GM15510 (cell line): Measurements from ENCODE around the gene RNF181.

Source experiments
- POLR2A ChIP-seq: IDR thresholded peaks from 3 replicates; pipeline ENCODE4 v1.6.1; 2011; ENCODE audit warnings: borderline replicate concordance; ENCODE audit not compliant: insufficient read length; ENCODE audit errors: extremely low read depth

The RNF181 gene

DNA sequence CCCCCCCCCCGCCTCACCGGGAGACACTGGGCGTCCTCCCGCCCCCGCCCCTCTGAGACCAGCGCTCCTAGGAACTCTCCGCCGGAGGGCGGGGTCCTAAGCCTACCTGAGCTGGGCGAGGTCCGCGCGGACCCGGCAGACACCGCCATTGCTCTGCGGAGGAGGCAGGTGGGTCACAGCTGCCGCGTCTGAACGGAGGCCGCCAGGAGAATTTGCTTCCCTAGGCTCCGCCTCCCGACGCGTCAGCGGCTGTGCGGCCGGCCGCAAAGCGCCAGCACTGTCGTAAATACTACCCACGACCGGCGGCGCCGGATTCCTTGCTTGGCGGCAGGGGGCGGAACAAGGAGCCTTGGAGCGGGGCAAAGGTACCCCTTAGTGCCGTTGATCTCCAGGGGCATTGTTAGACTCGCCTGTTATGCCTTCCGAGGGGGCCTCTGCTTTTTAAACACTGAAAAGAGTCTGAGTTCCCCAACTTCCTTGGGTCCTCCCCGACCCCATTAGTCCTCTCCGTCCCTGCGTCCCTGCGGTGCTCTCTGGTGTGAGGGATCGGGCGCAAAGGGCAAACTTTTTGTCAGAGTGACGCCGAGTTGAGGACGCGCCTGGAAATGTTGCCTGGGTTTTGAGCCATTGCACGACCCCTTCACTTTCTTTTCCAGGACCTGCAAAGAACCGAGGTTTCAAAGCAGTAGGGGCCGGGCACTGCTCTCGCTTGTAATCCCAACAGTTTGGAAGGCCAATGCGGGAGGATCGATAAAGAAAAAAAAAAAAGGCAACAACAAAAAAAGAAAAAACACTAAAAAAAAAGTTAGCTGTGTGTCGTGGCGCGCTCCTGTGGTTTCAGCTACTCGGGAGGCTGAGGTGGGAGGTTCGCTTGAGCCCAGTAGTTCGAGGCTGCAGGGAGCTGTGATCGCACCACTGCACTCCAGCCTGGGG lies 34.0 kb upstream of the RNF181 start, which contains the start of gene GGCX:
GGCX (minus strand) TSS at position 214 of the 933 bp plus-strand sequence; CDS start at position 149, 65 bp downstream.
- TF ChIP-seq POLR2A: peak; percentile 97

DNA sequence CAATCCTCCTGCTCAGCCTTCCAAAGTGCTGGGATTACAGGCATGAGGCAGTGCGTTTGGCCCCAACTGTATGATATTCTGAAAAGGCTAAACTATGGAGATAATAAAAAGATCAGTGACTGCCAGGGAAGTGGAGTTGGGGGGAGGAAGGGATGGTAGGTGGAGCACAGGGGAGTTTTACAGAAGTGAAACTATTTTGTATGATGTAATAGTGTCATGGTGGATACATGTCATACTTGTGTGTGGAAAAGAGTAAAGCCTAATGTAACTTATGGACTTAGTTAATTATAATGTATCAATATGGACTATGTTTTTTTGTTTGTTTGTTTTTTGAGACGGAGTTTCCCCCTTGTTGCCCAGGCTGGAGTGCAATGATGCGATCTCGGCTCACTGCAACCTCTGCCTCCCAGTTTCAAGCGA lies 31.4 kb upstream of the RNF181 start:
- TF ChIP-seq POLR2A: no peak

DNA sequence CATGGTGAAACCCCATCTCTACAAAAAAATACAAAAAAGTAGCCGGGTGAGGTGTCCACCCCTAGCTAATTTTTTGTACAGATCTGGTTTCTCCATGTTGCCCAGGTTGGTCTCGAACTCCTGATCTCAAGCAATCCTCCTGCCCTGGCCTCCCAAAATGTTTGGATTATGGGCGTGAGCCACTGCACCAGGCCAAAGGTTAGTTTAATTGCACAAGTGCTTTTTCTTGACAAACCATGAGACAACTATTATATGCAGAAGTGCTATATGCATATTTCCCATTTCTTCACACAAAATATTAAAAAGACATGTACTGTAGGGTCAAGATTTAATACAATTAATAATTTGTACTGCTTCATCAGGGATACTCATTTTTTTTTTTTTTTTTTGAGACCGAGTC lies 29.3 kb upstream of the RNF181 start:
- TF ChIP-seq POLR2A: no peak

DNA sequence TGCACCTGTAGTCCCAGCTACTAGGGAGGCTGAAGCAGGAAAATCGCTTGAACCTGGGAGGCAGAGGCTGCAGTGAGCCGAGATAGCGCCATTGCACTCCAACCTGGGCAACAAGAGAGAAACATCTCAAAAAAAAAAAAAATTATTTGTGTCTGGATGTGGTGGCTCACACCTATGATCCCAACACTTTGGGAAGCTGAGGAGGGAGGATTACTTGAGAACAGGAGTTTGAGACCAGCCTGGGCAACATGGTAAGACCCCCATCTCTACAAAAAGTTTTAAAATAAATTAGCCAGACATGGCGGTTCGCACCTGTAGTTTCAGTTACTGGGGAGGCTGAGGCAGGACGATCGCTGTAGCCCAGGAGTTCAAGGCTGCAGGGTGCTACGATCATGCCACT lies 19.8 kb upstream of the RNF181 start:
- no peak for TF ChIP-seq POLR2A

DNA sequence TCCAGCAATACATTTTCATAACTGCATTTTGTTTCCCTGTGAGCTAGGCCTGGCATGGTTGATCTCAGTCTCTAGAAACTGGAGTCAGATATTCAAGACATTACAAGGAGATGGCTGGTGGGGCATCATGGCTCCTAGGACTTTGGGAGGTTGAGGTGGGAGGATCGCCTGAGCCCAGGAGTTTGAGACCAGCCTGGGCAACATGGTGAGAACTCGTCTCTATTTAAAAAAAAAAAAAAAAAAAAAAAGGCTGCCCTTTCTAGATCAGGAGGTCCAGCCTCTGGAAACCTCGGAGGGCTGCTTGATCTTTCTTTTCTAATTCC lies 18.5 kb upstream of the RNF181 start:
- no peak for TF ChIP-seq POLR2A

DNA sequence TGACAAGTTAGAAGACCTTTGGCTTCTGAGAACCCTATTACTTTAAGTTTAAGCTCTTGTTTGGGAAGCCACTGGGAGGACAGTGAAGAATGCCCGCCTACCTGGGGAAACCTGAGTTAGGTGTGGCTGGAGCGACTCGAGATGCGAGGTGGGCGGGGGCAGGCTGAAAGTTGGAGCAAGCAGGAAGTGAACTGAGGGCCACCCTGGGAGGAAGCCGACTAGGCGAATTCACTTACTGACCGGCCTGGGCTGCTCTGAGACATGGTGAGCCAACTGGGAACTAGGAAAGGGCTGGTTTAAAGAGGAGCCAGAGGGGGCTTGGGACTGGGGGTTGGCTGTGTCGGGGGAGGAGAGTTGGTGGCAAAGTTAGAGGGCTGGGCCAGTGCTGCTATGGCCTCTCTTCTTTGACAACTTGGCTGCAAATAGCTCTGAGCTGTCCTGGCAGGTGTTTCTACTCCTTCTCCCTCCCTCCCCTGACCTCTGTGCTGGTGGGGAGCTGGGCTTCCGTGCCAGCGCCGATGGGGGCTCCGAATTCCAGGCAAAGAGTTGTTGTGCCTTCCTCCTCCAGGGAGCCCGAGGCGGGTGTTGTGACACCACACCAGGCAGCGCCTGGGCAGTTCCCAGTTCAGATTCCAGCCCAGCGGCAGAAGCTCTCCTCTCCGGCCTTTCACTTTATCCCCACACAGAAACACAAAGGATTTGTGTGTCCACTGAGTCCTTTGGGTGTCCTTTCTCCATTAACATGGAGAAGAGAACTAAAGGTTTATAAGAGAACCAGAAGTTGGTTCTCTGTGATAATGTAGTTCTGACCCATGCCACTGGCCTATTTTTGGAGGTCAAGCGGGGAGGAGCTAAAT lies 17.9 kb upstream of the RNF181 start, which contains the start of gene VAMP8:
VAMP8 (plus strand) TSS at position 201 of the 857 bp plus-strand sequence; CDS start at position 262, 61 bp downstream.
- peak; percentile 56 for TF ChIP-seq POLR2A

DNA sequence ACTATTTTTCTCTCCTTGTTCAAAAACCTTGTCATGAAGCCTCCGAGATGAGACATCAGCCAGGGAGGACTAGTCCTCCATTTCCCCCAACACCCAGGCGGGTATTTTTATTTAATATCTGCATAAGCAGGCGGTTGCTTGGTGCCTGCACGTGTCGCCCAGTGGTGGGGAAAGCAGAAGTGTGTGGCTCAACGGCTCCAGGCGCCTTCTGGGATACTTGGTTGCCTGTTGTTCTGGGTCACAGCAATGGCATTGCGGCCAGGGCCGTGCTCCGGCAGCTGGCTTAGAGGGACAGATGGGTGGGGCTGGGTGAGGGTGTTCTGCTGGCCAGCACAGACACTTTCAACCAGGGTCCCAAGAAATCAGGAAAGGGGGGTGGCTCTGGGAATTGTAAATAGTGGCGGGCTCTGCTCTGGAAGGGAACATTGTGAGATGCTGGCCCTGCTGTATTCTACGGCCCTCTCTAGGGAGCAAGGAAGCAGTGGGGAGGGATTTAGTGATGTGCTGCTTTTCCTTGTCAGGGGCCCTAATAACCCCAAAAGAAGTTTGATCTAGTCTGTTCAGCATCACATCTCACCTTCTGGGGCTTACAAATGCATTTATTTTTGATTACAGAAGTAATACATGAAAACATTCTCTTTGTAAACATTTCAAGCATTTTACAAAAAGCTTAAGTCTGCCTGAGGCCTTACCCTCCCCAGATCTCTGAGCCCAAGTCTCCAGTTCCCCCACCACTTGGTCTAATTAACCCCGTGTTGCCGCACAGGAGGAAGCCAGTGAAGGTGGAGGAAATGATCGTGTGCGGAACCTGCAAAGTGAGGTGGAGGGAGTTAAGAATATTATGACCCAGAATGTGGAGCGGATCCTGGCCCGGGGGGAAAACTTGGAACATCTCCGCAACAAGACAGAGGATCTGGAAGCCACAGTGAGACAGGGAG lies 17.0 kb upstream of the RNF181 start:
- TF ChIP-seq POLR2A: no peak

DNA sequence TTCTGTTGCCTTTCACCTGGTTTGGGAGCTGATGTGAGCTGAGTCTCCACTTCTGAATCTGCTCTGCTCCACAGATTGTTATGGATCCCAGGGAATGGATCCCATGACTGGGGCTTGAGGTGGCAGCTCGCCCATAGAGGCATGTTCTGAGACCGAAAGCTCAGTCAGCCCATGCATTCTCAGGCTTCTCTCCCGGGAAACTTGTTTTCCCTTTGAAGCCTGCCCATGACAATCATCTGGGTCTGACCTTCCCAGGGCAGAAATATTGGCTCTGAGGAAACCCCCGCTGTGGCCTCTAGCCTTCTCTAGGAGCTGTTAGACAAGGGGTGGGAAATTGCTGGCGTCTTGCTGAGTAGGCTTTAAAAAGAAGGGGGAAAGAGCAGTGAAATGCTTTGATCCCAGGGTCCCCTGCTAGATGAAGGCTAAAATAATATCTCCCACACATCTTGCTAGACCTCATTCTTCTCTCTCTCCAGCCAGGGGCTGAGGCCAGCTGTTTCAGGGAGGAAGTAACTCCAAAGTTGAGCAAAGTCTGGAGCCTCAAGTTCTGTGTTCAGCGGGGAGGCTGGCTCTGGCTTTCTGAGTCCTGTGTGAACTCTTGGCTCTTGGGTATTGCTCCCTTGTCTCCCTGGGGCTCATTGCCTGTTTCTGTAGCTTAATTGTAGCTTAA lies 16.1 kb upstream of the RNF181 start:
- TF ChIP-seq POLR2A: no peak

DNA sequence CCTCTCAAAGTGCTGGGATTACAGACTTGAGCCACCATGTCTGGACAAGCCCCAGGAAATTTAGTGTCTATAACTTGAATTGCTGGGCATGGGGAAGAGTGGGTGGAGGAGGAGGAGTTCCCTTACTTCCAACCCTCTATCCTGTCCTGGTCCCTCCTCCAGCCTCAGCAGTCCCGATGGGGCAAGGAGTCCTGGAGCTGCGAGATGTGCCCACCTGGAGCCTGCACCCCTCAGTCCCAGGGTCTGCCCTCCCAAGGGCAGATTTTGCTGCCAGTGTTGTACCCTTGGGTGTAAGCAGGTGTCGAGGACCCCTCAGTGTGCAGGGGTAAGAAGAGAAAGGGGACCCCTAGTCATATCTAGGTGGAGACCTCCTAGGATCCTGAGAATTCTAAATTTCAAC lies 15.3 kb upstream of the RNF181 start:
- no peak for TF ChIP-seq POLR2A

DNA sequence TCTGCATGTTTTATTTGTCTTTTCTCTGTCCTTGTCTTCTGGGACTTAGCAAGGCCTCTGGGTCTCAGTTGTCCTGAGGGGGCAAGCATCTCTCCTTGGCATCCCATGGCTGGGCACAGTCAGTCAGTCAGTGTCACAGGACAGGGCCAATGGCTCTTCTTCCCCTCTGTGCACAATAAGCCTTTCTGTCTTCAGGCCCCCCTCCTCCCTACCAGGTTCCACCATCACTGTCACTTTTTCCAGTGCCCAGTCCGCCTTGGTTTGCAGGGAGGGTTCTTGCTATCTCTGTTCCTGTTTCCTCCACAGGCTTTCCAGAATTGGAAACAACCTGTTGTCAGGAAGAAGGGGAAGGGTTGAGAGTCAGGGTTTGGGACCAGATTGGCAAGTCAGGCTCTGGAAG lies 13.1 kb upstream of the RNF181 start:
- no peak for TF ChIP-seq POLR2A

DNA sequence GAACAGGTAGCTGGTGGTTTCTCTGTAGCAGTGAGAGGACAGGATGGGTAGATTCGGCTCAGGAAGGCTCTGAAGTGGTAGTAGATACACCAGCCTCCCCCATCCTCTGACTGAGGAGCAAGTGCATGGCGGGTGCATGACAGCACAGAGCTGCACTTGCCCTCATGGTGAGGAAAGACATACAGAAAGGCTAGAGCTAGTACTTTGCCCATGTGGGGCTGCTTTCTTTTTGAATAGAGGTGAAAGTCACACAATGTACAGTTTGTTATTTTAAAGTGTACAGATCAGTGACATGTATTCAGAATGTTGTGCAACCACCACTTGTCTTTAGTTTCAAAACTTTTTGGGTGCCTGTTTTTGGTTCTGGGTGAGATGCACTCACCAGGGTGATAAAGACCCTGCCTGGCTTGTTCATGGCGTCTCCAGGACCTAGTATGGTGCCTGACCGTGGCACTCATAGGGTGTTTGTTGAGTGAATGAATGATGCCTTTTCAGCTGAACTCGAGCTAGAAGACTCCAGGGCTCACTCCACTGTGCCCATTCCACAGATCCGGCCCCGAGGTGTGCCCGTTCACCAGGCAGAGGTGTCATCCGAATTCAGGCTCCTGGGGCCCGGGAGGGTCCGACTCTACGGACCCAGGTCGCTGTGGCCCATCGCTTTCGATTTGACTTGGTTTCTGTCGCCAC lies 11.7 kb upstream of the RNF181 start:
- no peak for TF ChIP-seq POLR2A

DNA sequence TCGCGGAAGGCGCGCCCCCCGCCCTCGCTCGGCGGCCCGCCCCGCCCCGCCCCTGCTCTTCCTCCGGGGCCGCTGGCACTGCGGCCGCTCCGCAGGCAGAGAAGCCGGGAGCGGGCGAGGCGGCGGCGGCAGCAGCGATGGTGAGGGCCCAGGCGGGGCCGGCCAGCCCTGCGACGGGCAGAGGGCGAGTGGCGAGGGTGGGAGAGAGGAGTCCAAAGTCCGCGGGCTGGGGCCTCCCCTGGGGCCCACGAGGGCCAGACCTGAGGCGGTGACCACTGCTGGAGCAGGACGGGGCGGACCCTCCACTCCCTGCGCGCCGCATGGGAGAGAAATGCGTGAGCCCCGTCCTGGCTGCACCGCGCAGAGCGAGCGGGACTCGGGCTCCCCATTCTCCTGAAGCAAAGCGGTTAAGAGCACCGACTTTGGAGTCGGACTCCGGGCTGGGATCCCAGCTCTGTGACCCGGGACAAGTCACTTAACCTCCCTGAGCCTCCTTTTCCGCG lies 11.1 kb upstream of the RNF181 start, which contains the start of gene VAMP5:
VAMP5 (plus strand) TSS at position 78 of the 503 bp plus-strand sequence; CDS start at position 138, 60 bp downstream.
- peak; percentile 51 for TF ChIP-seq POLR2A
